Endodermal cell (in vitro differentiated cells): ENCODE results near the gene STMN3. TPM values are rescaled to one million over a fixed set of nuclear protein-coding genes. Genes with fewer than 3 reads are reported as not detected.
A peak's percentile ranks its signal among the peaks of the same experiment; 100 is the strongest.

Experiments used
- DNase-seq: peaks from one replicate; pipeline ENCODE4 v3.0.0-alpha.2; 2017
- H3K27ac ChIP-seq: 2 replicates; pipeline ENCODE4 v1.5.1; 2013; ENCODE audit warnings: mild to moderate bottlenecking, low read depth, low read length, moderate library complexity
- H3K27me3 ChIP-seq: 2 replicates; pipeline ENCODE4 v1.6.1; 2013; ENCODE audit warnings: mild to moderate bottlenecking, low read length, moderate library complexity; ENCODE audit not compliant: insufficient read depth, control insufficient read depth, poor library complexity, severe bottlenecking
- H3K36me3 ChIP-seq: 2 replicates; pipeline ENCODE4 v1.7.0; 2013; ENCODE audit warnings: mild to moderate bottlenecking, low read length, moderate library complexity; ENCODE audit not compliant: control insufficient read depth, insufficient read depth
- H3K4me1 ChIP-seq: one replicate; pipeline ENCODE4 v1.7.0; 2013; ENCODE audit warnings: low read length; ENCODE audit not compliant: control insufficient read depth, insufficient read depth
- H3K4me3 ChIP-seq: 2 replicates; pipeline ENCODE4 v1.5.1; 2013; ENCODE audit warnings: mild to moderate bottlenecking, low read length, moderate library complexity
- H3K9ac ChIP-seq: 2 replicates; pipeline ENCODE4 v1.6.1; 2013; ENCODE audit warnings: mild to moderate bottlenecking, low read length, moderate library complexity; ENCODE audit not compliant: poor library complexity, severe bottlenecking; ENCODE audit errors: extremely low read depth
- H3K9me3 ChIP-seq: 2 replicates; pipeline ENCODE4 v1.6.1; 2013; ENCODE audit warnings: mild to moderate bottlenecking, low read length, moderate library complexity; ENCODE audit not compliant: control insufficient read depth
- H3K27ac Mint-ChIP-seq: 2 replicates; pipeline ENCODE4 v1.8.0; 2020; ENCODE audit warnings: mixed read lengths
- H3K27me3 Mint-ChIP-seq: 2 replicates; pipeline ENCODE4 v1.8.0; 2021; ENCODE audit warnings: mild to moderate bottlenecking, mixed read lengths; ENCODE audit not compliant: insufficient read depth
- H3K36me3 Mint-ChIP-seq: 2 replicates; pipeline ENCODE4 v1.8.0; 2020; ENCODE audit warnings: low read depth, mixed read lengths
- H3K4me1 Mint-ChIP-seq: 2 replicates; pipeline ENCODE4 v1.8.0; 2020; ENCODE audit warnings: mixed read lengths
- H3K4me3 Mint-ChIP-seq: 2 replicates; pipeline ENCODE4 v1.8.0; 2020; ENCODE audit warnings: mild to moderate bottlenecking, moderate library complexity, mixed read lengths
- H3K9me3 Mint-ChIP-seq: 2 replicates; pipeline ENCODE4 v1.8.0; 2020; ENCODE audit warnings: mild to moderate bottlenecking, mixed read lengths
- CTCF ChIP-seq: fragments of 200-600 bp; sonication (generic); conservative IDR thresholded peaks from 2 replicates; pipeline ENCODE4 v1.5.0; 2021; ENCODE audit warnings: antibody characterized with exemption, mild to moderate bottlenecking
- WGBS, 2 experiments: methylation state at CpG; one replicate each; pipeline versions ENCODE4 v1.1.5 to v1.1.7; 2013; ENCODE audit warnings: missing lambda C conversion rate in 2 of 2, mixed read lengths in 1 of 2; ENCODE audit not compliant: insufficient coverage in 1 of 2, insufficient read length in 1 of 2; 5-methylcytosine and 5-hydroxymethylcytosine counted together
- total RNA-seq, 2 donors: library from RNA; stranded (reverse); fragmentation: NEBNext Ultra II Directional in 1 of 2; extraction: Animal tissue kit (Norgen Biotek cat#: 25700) in 1 of 2; gene quantifications; 2 replicates in 1 of 2; 3 replicates in 1 of 2; pipeline ENCODE4 v1.2.1, GENCODE V29; 2021

STMN3 gene
- total RNA-seq, 2 donors from 2014 or later: 6.7 to 18.3 TPM

- H3K4me3 ChIP-seq: no peak overlapping the region
- TF ChIP-seq CTCF: no peak
Observed at GRCh38 chr20:63695424-63696305, 42.4 kb upstream of the STMN3 start.

GRCh38 chr20:63694584-63695423, 41.6 kb upstream of the STMN3 start:
- WGBS, 2 experiments: 94 to 95% methylated on average over 21 to 37 of the region's 37 CpGs
- Mint-ChIP-seq H3K27me3 (no peaks in the 10 kb centered on the region), H3K27ac (no peak overlapping the region), H3K9me3 (peaks cover 2% of the 10 kb centered on the region), H3K36me3 (peaks cover 10% of the 10 kb centered on the region), H3K4me3 (no peak overlapping the region), H3K4me1 (no peaks in the 10 kb centered on the region)
- Histone ChIP-seq H3K9me3 (no peaks in the 10 kb centered on the region), H3K27me3 (no peaks in the 10 kb centered on the region), H3K9ac (no peak overlapping the region), H3K4me1 (no peaks in the 10 kb centered on the region), H3K27ac (no peak overlapping the region), H3K36me3 (no peaks in the 10 kb centered on the region), H3K4me3 (no peak overlapping the region)
- no peak for TF ChIP-seq CTCF
- peak; percentile 49 for DNase-seq

More at GRCh38 chr20:63695424-63696305, 42.4 kb upstream of the STMN3 start:
- H3K9me3 ChIP-seq: no peaks in the 10 kb centered on the region
- no peaks in the 10 kb centered on the region for H3K4me1 Mint-ChIP-seq
- no peaks in the 10 kb centered on the region for H3K27me3 Mint-ChIP-seq
- no peak overlapping the region for H3K4me3 Mint-ChIP-seq
- no peak overlapping the region for H3K27ac Mint-ChIP-seq
- DNase-seq: peak; percentile 43
- no peaks in the 10 kb centered on the region for H3K36me3 ChIP-seq
- H3K9me3 Mint-ChIP-seq: peaks cover 2% of the 10 kb centered on the region
- H3K9ac ChIP-seq: no peak overlapping the region
- H3K4me1 ChIP-seq: no peaks in the 10 kb centered on the region
- H3K27ac ChIP-seq: no peak overlapping the region
- 92 to 99% methylated on average over 16 to 25 of the region's 25 CpGs for WGBS, 2 experiments
- H3K27me3 ChIP-seq: no peaks in the 10 kb centered on the region
- peaks cover 10% of the 10 kb centered on the region for H3K36me3 Mint-ChIP-seq

GRCh38 chr20:63693733-63694583, 40.7 kb upstream of the STMN3 start:
- Histone ChIP-seq H3K27me3 (no peaks in the 10 kb centered on the region), H3K9ac (no peak overlapping the region), H3K4me1 (no peaks in the 10 kb centered on the region), H3K4me3 (no peak overlapping the region), H3K27ac (no peak overlapping the region), H3K36me3 (no peaks in the 10 kb centered on the region), H3K9me3 (no peaks in the 10 kb centered on the region)
- Mint-ChIP-seq H3K27ac (no peak overlapping the region), H3K9me3 (peaks cover 2% of the 10 kb centered on the region), H3K4me1 (no peaks in the 10 kb centered on the region), H3K27me3 (no peaks in the 10 kb centered on the region), H3K4me3 (no peak overlapping the region), H3K36me3 (peaks cover 10% of the 10 kb centered on the region)
- DNase-seq: no peak
- WGBS, 2 experiments: 93 to 97% methylated on average over 15 to 21 of the region's 21 CpGs
- TF ChIP-seq CTCF: no peak
